GM19395 (cell line): Measurements from ENCODE around the gene CCM2.
"Not testable (repeated sequence)": the region's sequence is repeated elsewhere in the genome, so short reads cannot be mapped to it uniquely, and the experiment has no call there.

Experiments
- ATAC-seq: cut with Tn5 transposase; IDR thresholded peaks from one replicate; pipeline ENCODE4 v1.9.1; 2021; ENCODE audit warnings: mild to moderate bottlenecking, moderate library complexity; ENCODE audit not compliant: unreplicated experiment

Gene CCM2

GRCh38 chr7:44979481-44980392 is 20.3 kb upstream of the CCM2 start:
- no peak for ATAC-seq

GRCh38 chr7:44980393-44981034 is 19.5 kb upstream of the CCM2 start:
- peak; percentile 52 for ATAC-seq

GRCh38 chr7:44981035-44981706 is 18.8 kb upstream of the CCM2 start:
- ATAC-seq = no peak

- ATAC-seq = no peak
Measured at GRCh38 chr7:44982535-44982923, 17.5 kb upstream of the CCM2 start.

GRCh38 chr7:44982970-44983369 is 17.0 kb upstream of the CCM2 start:
- no peak for ATAC-seq

- ATAC-seq = no peak
Measured at GRCh38 chr7:44983742-44984477, 16.1 kb upstream of the CCM2 start.

- no peak for ATAC-seq
Measured at GRCh38 chr7:44984478-44984758, 15.6 kb upstream of the CCM2 start.

- ATAC-seq = no peak
Measured at GRCh38 chr7:44985033-44985695, 14.8 kb upstream of the CCM2 start.

- ATAC-seq = no peak
Measured at GRCh38 chr7:44985900-44986217, 14.1 kb upstream of the CCM2 start.

GRCh38 chr7:44986218-44987053 is 13.6 kb upstream of the CCM2 start:
- ATAC-seq = peak; percentile 97

- ATAC-seq = no peak
Measured at GRCh38 chr7:44987457-44987856, 12.5 kb upstream of the CCM2 start.

- ATAC-seq = no peak
Measured at GRCh38 chr7:44987996-44988395, 12.0 kb upstream of the CCM2 start.

GRCh38 chr7:44988701-44989100 is 11.3 kb upstream of the CCM2 start:
- no peak for ATAC-seq

- no peak for ATAC-seq
Measured at GRCh38 chr7:44989132-44989531, 10.9 kb upstream of the CCM2 start.

- no peak for ATAC-seq
Measured at GRCh38 chr7:44990109-44991023, 9.6 kb upstream of the CCM2 start.

GRCh38 chr7:44992004-44992795 is 7.8 kb upstream of the CCM2 start:
- not testable (repeated sequence) for ATAC-seq

- no peak for ATAC-seq
Measured at GRCh38 chr7:44994877-44995554, 5.0 kb upstream of the CCM2 start.
